HepG2 (cell line): ENCODE results near the gene SEC23IP. TPM values are rescaled to one million over a fixed set of nuclear protein-coding genes. Genes with fewer than 3 reads are reported as not detected.
"Not testable (repeated sequence)": the region's sequence is repeated elsewhere in the genome, so short reads cannot be mapped to it uniquely, and the experiment has no call there.

Experiments
- ATAC-seq: fragments of 200-7000 bp; cut with Tn5 transposase; 3 replicates; pipeline ENCODE4 v1.9.1; 2020; ENCODE audit warnings: mild to moderate bottlenecking, moderate library complexity
- BruUV-seq: library from RNA; stranded (reverse); fragments of 400-500 nt; replicated peaks from 2 replicates; lab custom pipeline; 2021; lab: Mats Ljungman, UMichigan
- CTCF ChIA-PET: fragments of 300-600 bp; formaldehyde crosslinking; extraction: SDS; loops from one replicate; lab custom pipeline; 2021; ENCODE audit warnings: low total read pairs, inconsistent platforms, low intra/inter-chr PET ratio; lab: Yijun Ruan, JAX
- POLR2A ChIA-PET: fragments of 350-600 bp; sonication (Branson Sonifier 250); formaldehyde crosslinking; loops from one replicate; lab custom pipeline; 2020; ENCODE audit warnings: antibody characterized with exemption, inconsistent platforms; lab: Yijun Ruan, JAX
- DNase-seq: peaks from one replicate; pipeline ENCODE4 v3.0.0-alpha.2; 2015; ENCODE audit warnings: low spot score
- FAIRE-seq: peaks from 3 replicates; lab custom pipeline; 2011; peaks lifted over from hg19 to GRCh38; lab: Jason Lieb, UNC
- H2AFZ ChIP-seq: one replicate; pipeline ENCODE4 v1.6.1; 2011; ENCODE audit warnings: low read length, inconsistent platforms
- H3K27ac ChIP-seq: fragments of 300-600 bp; 3 replicates; pipeline ENCODE4 v1.8.0; 2011; ENCODE audit warnings: mixed run types, mild to moderate bottlenecking, mixed read lengths, low read length, inconsistent platforms; ENCODE audit not compliant: insufficient read depth; ENCODE audit errors: extremely low read length
- H3K27me3 ChIP-seq, 2 experiments: fragments of 200-600 bp in 1 of 2; 2 replicates in 1 of 2; 3 replicates in 1 of 2; pipeline versions ENCODE4 v1.6.0 to v1.8.0; 2011; ENCODE audit warnings: low read length in 2 of 2, mild to moderate bottlenecking in 2 of 2, moderate library complexity in 2 of 2, inconsistent platforms in 1 of 2; ENCODE audit not compliant: insufficient read depth in 2 of 2, control insufficient read depth in 1 of 2
- H3K36me3 ChIP-seq, 2 experiments: fragments of 200-600 bp in 1 of 2; replicated peaks in 1 of 2; 2 replicates in 1 of 2; 3 replicates in 1 of 2; pipeline versions ENCODE4 v1.5.1 to v1.8.0; 2011; ENCODE audit warnings: low read length in 2 of 2, inconsistent platforms in 1 of 2; ENCODE audit not compliant: insufficient read depth in 2 of 2, control insufficient read depth in 1 of 2
- H3K4me1 ChIP-seq: 2 replicates; pipeline ENCODE4 v1.5.1; 2012; ENCODE audit warnings: low read length, inconsistent platforms; ENCODE audit not compliant: insufficient read depth
- H3K4me2 ChIP-seq: 2 replicates; pipeline ENCODE4 v1.6.0; 2011; ENCODE audit warnings: low read depth, low read length, inconsistent platforms
- H3K4me3 ChIP-seq, 3 experiments: fragments of 200-600 bp in 1 of 3; sonication (generic), shearing (Covaris generic) in 1 of 3; replicated peaks in 1 of 3; 2 replicates each; pipeline ENCODE4 v1.5.1; 2011 to 2016; ENCODE audit warnings: low read length in 3 of 3, inconsistent platforms in 2 of 3, low read depth in 2 of 3, mild to moderate bottlenecking in 2 of 3, control low read depth in 1 of 3, mixed read lengths in 1 of 3; ENCODE audit not compliant: insufficient read depth in 1 of 3
- H3K79me2 ChIP-seq: one replicate; pipeline ENCODE4 v1.6.1; 2011; ENCODE audit warnings: low read length, inconsistent platforms; ENCODE audit not compliant: insufficient read depth
- H3K9ac ChIP-seq: 2 replicates; pipeline ENCODE4 v1.6.0; 2011; ENCODE audit warnings: mild to moderate bottlenecking, low read depth, low read length, inconsistent platforms; ENCODE audit not compliant: insufficient read depth
- H3K9me3 ChIP-seq: 2 replicates; pipeline ENCODE4 v1.5.1; 2012; ENCODE audit warnings: mild to moderate bottlenecking, low read length
- H4K20me1 ChIP-seq: 2 replicates; pipeline ENCODE4 v1.6.0; 2011; ENCODE audit warnings: inconsistent platforms, mild to moderate bottlenecking, low read length, moderate library complexity; ENCODE audit not compliant: insufficient read depth
- MAFK ChIP-seq, 2 experiments: IDR thresholded peaks in 1 of 2; conservative IDR thresholded peaks in 1 of 2; 2 replicates each; pipeline ENCODE4 v1.6.1; 2011; ENCODE audit warnings: improper control_type of control experiment in 2 of 2, low read length in 2 of 2
- NFYB ChIP-seq: sonication (generic); formaldehyde crosslinking; IDR thresholded peaks from 2 replicates; pipeline ENCODE4 v1.4.0; 2020; ENCODE audit warnings: missing genetic modification reagents
- NFYC ChIP-seq: IDR thresholded peaks from 2 replicates; pipeline ENCODE4 v1.6.1; 2016; ENCODE audit warnings: missing genetic modification reagents, missing compliant biosample characterization
- WGBS: methylation state at CpG from one replicate; pipeline ENCODE4 v1.1.6; 2017; ENCODE audit warnings: low lambda C conversion rate; 5-methylcytosine and 5-hydroxymethylcytosine counted together
- in situ Hi-C: cut with HindIII; loops from 2 replicates; pipeline ENCODE4 v1.10.0; 2017; ENCODE audit warnings: low pct_unique_long_range_greater_than_20kb; ENCODE audit not compliant: extremely low pct_ligation_motif_present
- intact Hi-C: fragments of 100-400 bp; cut with micrococcal nuclease; formaldehyde crosslinking; loops from one replicate; pipeline ENCODE4 v1.10.0; 2022; ENCODE audit not compliant: unreplicated experiment
- polyA plus RNA-seq, 8 experiments: library from polyadenylated mRNA; depleted of rRNA in 3 of 8; stranded (reverse) in 7 of 8; unstranded in 1 of 8; fragments of >200 nt; fragmentation: Illumina TruSeq in 4 of 8; extraction: Trizol in 4 of 8; gene quantifications; 2 replicates each; pipeline versions ENCODE4 v1.2.1 to v1.2.3, GENCODE V29; 2011 to 2016; ENCODE audit warnings: low read depth in 4 of 8, missing spikeins in 1 of 8, mixed read lengths in 1 of 8; ENCODE audit not compliant: insufficient read depth in 1 of 8
- total RNA-seq, 5 experiments: library from RNA; depleted of rRNA; stranded (reverse); fragments of >200 nt; fragmentation: Illumina TruSeq; extraction: Trizol; gene quantifications; 2 replicates each; pipeline ENCODE4 v1.2.3, GENCODE V29; 2016; ENCODE audit warnings: low read depth in 1 of 5

SEC23IP gene
- total and polyA plus RNA-seq, 2 of the 13 experiments (the other 11 are each of a cell fraction or from before 2014, with no cell fraction given) = 32.3 to 57.7 TPM

DNA sequence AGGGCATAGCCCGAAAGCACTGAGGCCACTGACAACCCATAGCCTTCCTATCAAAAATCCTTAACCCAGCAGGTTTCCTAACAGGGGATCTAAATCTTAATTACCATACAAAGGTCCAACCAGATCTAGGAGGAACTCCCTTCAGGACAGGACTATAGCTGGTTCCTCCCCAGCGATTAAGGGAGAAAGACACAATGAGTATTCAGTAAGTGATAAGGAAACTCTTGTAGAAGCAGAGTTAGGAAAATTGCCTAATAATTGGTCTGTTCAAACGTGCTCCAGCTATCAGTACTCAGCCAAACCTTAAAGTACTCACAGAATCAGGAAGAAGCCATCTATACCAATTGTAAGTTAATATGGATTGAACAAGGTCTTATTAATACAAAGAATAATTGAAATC lies 3.3 kb upstream of the SEC23IP start:
- WGBS = 33% methylated on average over 3 of the region's 3 CpGs
- H2AFZ ChIP-seq, DNase-seq, H3K4me3 ChIP-seq, H3K9me3 ChIP-seq, ATAC-seq, H3K27me3 ChIP-seq, in situ Hi-C loops, H3K27ac ChIP-seq, BruUV-seq, H4K20me1 ChIP-seq, H3K36me3 ChIP-seq, intact Hi-C loops, FAIRE-seq, H3K9ac ChIP-seq, CTCF ChIA-PET: not testable (repeated sequence)
- Histone ChIP-seq H3K79me2 (peaks cover 16% of the 10 kb centered on the region), H3K4me1 (peaks cover 63% of the 10 kb centered on the region), H3K4me2 (0 out of 2 replicates have a peak overlapping the region, but pooled peaks have one; percentile 36)
- POLR2A ChIA-PET = interaction anchor here (5.7 kb wide), 1 partner anchor 17 kb away, joined by 79 read pairs; the partner anchor contains the start of gene MCMBP

DNA sequence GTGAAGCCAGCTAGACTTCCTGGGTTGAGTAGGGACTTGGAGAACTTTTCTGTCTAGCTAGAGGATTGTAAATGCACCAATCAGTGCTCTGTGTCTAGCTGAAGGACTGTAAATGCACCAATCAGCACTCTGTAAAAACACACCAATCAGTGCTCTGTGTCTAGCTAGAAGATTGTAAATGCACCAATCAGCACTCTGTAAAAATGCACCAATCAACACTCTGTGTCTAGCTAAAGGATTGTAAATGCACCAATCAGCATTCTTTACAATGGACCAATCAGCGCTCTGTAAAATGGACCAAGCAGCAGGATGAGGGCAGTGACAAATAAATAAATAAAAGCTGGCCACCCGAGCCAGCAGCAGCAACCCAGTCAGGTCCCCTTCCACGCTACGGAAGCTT lies 2.2 kb upstream of the SEC23IP start:
- H3K27ac ChIP-seq, intact Hi-C loops, H3K9ac ChIP-seq, CTCF ChIA-PET, BruUV-seq, H3K9me3 ChIP-seq, in situ Hi-C loops, DNase-seq, H3K4me2 ChIP-seq: not testable (repeated sequence)
- peaks cover 25% of the 10 kb centered on the region for H3K79me2 ChIP-seq
- 100% methylated on average over 4 of the region's 4 CpGs for WGBS
- TF ChIP-seq MAFK (conservative IDR thresholded peaks at IDR 0.05 in 1 of 2, IDR thresholded peaks at IDR 0.05 in 1 of 2; ENCODE audit: low read length in 2 of 2) (peak in 1 of 2 experiments; percentile 36; a peak in 2 of 4 replicates), NFYC (CRISPR knock-in tag) (peak; percentile 45; the same call in 1 of the 2 replicates), NFYB (CRISPR knock-in tag) (peak; percentile 50; the same call in 1 of the 2 replicates)
- TF ChIP-seq, all 625 proteins: peak for 3; not testable (repeated sequence) for 622
- not testable (repeated sequence) for ATAC-seq, H3K36me3 ChIP-seq, H4K20me1 ChIP-seq, FAIRE-seq, H3K27me3 ChIP-seq, H3K4me3 ChIP-seq, H2AFZ ChIP-seq
- POLR2A ChIA-PET = interaction anchor here (5.7 kb wide), 1 partner anchor 18 kb away, joined by 79 read pairs; the partner anchor contains the start of gene MCMBP
- peaks cover 63% of the 10 kb centered on the region for H3K4me1 ChIP-seq
